Chondrocyte (in vitro differentiated cells): Measurements from ENCODE around the gene SIPA1L3. TPM values are rescaled to one million over a fixed set of nuclear protein-coding genes. Genes with fewer than 3 reads are reported as not detected.

Experiments used
- DNase-seq: peaks from one replicate; pipeline ENCODE4 v3.0.0; 2021; ENCODE audit warnings: mixed read lengths, low spot score
- H3K27ac Mint-ChIP-seq: one replicate; pipeline ENCODE4 v1.8.0; 2021; ENCODE audit warnings: mild to moderate bottlenecking, moderate library complexity, mixed read lengths; ENCODE audit not compliant: unreplicated experiment
- H3K27me3 Mint-ChIP-seq: 2 replicates; pipeline ENCODE4 v1.8.0; 2021; ENCODE audit warnings: low read depth, mixed read lengths
- H3K36me3 Mint-ChIP-seq: 2 replicates; pipeline ENCODE4 v1.8.0; 2021; ENCODE audit warnings: low read depth, mixed read lengths
- H3K4me1 Mint-ChIP-seq: 2 replicates; pipeline ENCODE4 v1.8.0; 2021; ENCODE audit warnings: low read depth, mild to moderate bottlenecking, mixed read lengths
- H3K4me3 Mint-ChIP-seq: one replicate; pipeline ENCODE4 v1.8.0; 2021; ENCODE audit warnings: mild to moderate bottlenecking, moderate library complexity, mixed read lengths; ENCODE audit not compliant: unreplicated experiment
- H3K9me3 Mint-ChIP-seq: 2 replicates; pipeline ENCODE4 v1.8.0; 2021; ENCODE audit warnings: low read depth, mixed read lengths
- total RNA-seq: library from RNA; stranded (reverse); gene quantifications from 3 replicates; pipeline ENCODE4 v1.2.1, GENCODE V29; 2021
- TF ChIP-seq, protein P1 (sequence below): fragments of 200-600 bp; sonication (generic); IDR thresholded peaks from 2 replicates; pipeline ENCODE4 v1.5.0; 2021; ENCODE audit warnings: antibody characterized with exemption, mild to moderate bottlenecking, moderate library complexity

Gene SIPA1L3
- total RNA-seq, 1 donor from 2014 or later = 17.5 TPM

DNA sequence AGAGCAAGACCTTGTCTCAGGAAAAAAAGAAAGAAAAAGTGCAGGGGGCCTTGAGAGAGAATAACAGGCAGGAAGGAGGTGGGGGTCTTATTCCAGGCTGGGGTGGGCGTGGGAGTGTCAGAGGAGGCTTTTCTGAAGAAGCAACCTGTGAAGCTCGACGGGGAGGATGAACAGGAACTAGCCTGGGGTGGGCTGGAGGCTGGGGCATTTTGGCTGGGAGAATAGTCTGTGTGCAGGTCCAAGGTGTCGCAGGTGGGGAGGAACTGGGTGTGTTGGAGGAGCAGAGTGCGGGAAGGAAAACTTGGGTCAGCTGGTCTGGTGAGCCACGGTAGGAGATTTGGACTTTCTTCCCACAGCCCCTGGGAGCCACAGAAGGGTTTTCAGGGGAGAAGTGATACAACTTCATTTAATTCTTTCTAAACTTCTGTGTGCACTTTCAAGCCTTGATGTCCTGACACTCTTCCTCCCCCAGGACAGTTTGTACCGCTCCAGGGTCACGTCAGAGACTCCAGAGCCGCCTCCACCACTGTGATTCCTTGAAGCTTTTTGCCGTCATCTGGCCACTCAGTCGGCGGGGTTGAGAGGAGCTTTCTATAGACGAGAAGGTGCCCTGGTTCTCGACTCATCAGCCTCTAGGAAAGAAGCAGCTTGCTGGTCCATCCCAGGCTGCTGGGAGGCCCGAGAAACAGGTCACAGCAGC lies 138.7 kb downstream of the SIPA1L3 start:
- Mint-ChIP-seq H3K36me3 (peaks cover 4% of the 10 kb centered on the region), H3K4me3 (no peak overlapping the region), H3K27ac (no peak overlapping the region), H3K27me3 (no peaks in the 10 kb centered on the region), H3K4me1 (peaks cover 4% of the 10 kb centered on the region), H3K9me3 (peaks cover 3% of the 10 kb centered on the region)
- TF ChIP-seq, protein P1, sequence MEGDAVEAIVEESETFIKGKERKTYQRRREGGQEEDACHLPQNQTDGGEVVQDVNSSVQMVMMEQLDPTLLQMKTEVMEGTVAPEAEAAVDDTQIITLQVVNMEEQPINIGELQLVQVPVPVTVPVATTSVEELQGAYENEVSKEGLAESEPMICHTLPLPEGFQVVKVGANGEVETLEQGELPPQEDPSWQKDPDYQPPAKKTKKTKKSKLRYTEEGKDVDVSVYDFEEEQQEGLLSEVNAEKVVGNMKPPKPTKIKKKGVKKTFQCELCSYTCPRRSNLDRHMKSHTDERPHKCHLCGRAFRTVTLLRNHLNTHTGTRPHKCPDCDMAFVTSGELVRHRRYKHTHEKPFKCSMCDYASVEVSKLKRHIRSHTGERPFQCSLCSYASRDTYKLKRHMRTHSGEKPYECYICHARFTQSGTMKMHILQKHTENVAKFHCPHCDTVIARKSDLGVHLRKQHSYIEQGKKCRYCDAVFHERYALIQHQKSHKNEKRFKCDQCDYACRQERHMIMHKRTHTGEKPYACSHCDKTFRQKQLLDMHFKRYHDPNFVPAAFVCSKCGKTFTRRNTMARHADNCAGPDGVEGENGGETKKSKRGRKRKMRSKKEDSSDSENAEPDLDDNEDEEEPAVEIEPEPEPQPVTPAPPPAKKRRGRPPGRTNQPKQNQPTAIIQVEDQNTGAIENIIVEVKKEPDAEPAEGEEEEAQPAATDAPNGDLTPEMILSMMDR = no peak
- DNase-seq = no peak

DNA sequence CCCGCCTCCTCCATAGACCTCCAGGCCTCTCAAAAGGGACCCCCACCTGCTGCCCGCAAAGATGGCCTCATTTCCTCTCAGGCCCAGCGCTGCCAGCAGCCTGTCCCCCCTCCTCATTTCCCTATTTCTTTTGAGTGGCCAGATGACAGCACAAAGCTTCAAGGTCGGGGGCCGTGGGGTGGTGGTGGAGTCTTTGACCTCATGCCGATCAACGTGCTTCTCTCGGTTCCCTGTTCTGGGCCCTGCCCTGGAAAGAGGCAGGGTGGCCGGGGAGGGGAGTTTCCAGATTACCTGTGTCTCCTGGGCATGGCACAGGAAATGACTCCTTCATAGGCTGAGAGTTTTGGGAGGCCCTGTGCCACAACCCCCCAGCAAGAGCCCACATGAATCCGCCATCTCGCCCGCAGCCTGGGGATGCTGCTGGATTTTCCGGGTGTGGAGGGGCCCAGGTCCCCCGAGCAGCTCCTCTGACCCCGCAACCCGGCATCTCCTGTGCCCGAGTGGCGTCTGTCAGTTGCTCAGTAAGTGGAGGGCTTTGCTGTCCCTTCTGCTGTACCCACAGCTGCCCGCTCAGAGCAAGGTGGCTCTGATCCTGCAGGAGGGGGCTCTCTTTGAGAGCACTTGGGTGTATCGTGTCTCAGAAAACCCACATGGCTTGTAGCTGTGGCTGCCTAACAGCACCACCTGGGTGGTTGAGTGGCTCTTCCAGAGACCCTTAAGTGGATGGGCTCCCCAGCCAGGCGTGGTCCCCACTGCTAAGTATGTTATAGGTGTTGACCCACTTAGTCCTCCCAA lies 139.4 kb downstream of the SIPA1L3 start:
- Mint-ChIP-seq H3K4me1 (peaks cover 4% of the 10 kb centered on the region), H3K4me3 (no peak overlapping the region), H3K27ac (no peak overlapping the region), H3K36me3 (peaks cover 4% of the 10 kb centered on the region), H3K9me3 (peaks cover 3% of the 10 kb centered on the region), H3K27me3 (no peaks in the 10 kb centered on the region)
- TF ChIP-seq, protein P1 = no peak
- no peak for DNase-seq

DNA sequence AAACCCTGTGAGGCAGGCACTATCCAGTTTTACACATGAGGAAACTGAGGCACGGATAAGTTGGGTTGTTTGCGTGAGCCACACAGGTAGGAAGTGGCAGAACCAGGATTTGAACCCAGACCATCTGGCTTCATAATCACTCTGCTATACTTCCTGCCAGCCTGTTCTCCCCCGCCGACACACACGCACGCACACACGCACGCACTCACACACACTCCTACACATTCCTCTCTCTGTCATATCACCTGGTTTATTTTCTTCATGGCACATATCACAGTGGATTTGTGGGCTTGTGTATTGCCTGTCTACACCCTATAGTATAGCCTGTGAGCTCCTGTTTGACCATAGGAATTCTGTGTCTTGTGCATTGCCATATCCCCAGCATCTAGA lies 140.0 kb downstream of the SIPA1L3 start:
- TF ChIP-seq, protein P1 = no peak
- H3K27ac Mint-ChIP-seq = no peak overlapping the region
- no peak overlapping the region for H3K4me3 Mint-ChIP-seq
- peaks cover under 1% of the 10 kb centered on the region for H3K36me3 Mint-ChIP-seq
- no peaks in the 10 kb centered on the region for H3K27me3 Mint-ChIP-seq
- H3K4me1 Mint-ChIP-seq = peaks cover 4% of the 10 kb centered on the region
- no peak for DNase-seq
- peaks cover under 1% of the 10 kb centered on the region for H3K9me3 Mint-ChIP-seq

DNA sequence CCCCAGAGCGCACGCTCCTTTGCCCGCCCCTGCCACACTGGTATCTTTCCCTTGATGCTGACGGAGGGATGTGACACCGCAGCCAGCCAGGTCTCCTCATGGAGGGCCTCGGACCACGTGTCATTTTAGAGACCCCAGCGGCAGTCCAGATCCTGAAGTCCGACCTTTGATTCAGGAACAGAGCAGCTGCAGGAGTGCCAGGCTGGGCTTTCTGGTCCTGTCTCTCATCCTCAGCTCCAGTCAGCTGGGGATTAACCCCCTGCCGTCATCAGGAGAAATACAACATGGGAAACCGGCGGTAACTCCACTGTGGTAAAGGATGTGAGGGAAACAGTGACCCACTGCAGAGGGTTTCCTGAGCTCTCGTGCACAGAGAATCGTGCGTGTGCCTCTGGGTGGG lies 140.6 kb downstream of the SIPA1L3 start:
- peaks cover 4% of the 10 kb centered on the region for H3K4me1 Mint-ChIP-seq

DNA sequence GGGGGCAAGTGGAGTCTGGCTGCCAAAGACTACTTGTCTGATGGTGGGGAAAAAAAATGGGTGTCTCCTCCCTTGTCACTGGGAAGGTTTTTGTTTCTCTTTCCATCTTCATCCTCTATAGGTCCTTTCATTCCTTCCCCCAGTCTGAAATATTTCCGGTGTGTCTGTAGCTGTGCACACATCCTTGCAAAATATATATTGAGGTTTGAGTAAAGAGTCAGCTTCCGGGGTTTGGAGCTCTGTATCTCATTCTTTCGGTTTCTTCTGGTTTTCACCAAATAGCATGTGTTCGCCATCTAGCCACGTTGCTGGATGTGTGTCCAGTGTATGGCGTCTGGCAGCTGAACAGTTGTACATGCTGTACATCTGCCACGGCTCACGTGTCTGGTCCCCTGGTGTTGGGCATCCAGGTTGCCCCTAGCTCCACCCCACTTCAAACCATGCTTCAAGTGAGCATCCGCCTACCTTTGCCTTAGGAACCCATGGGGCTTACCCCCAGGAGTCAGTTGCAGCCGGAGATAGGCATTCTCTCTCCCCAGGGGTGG lies 142.2 kb downstream of the SIPA1L3 start:
- Mint-ChIP-seq H3K4me3 (peak overlapping the region; percentile 16), H3K27ac (peak overlapping the region; percentile 57)
- no peak for DNase-seq

More for the DNA sequence above, 140.6 kb downstream of the SIPA1L3 start:
- no peak for DNase-seq
- Mint-ChIP-seq H3K27ac (no peak overlapping the region), H3K27me3 (no peaks in the 10 kb centered on the region), H3K36me3 (no peaks in the 10 kb centered on the region), H3K9me3 (no peaks in the 10 kb centered on the region), H3K4me3 (no peak overlapping the region)
- TF ChIP-seq, protein P1 = no peak

More for the DNA sequence above, 142.2 kb downstream of the SIPA1L3 start:
- H3K4me1 Mint-ChIP-seq = peaks cover 4% of the 10 kb centered on the region
- no peaks in the 10 kb centered on the region for H3K36me3 Mint-ChIP-seq
- H3K27me3 Mint-ChIP-seq = no peaks in the 10 kb centered on the region
- TF ChIP-seq, protein P1 = no peak
- no peaks in the 10 kb centered on the region for H3K9me3 Mint-ChIP-seq
